ENCODE measurements around the gene DMBT1. TPM values are rescaled to one million over a fixed set of nuclear protein-coding genes. Genes with fewer than 3 reads are reported as not detected.
A peak's percentile ranks its signal among the peaks of the same experiment; 100 is the strongest.

The DMBT1 gene
- total RNA-seq, 3 donors from 2014 or later, result 37.2 to 2,543 (median 408) TPM

GRCh38 chr10:122526892-122527291, 33.7 kb upstream of the DMBT1 start:
- ATAC-seq, result no peak
- no peak for DNase-seq
- Histone ChIP-seq H3K4me1 (ENCODE audit: low read depth) (peaks cover 3% of the 10 kb centered on the region), H3K9me3 (no peaks in the 10 kb centered on the region), H3K4me3 (no peak overlapping the region), H3K36me3 (ENCODE audit: low read depth) (no peaks in the 10 kb centered on the region)
- TF ChIP-seq CTCF (IDR thresholded peaks at IDR 0.05), result no peak
- intact Hi-C loops (cut with DNase I, micrococcal nuclease), result loop anchor here in 1 of 2 donors (5.0 kb wide), 1 partner anchor 40 kb away; no protein-coding TSS in a partner anchor

GRCh38 chr10:122530177-122530576, 30.4 kb upstream of the DMBT1 start:
- Histone ChIP-seq H3K4me3 (no peak overlapping the region), H3K9me3 (no peaks in the 10 kb centered on the region), H3K4me1 (ENCODE audit: low read depth) (peaks cover 14% of the 10 kb centered on the region), H3K36me3 (ENCODE audit: low read depth) (no peaks in the 10 kb centered on the region)
- TF ChIP-seq CTCF (IDR thresholded peaks at IDR 0.05), result no peak
- DNase-seq (no peak), ATAC-seq (no peak)
- intact Hi-C loops (cut with DNase I, micrococcal nuclease), result no loop called here

- no peak for DNase-seq
- no peak for TF ChIP-seq CTCF (IDR thresholded peaks at IDR 0.05)
These were observed 29.3 kb upstream of the DMBT1 start for GRCh38 chr10:122531261-122531660.

GRCh38 chr10:122531939-122532338, 28.6 kb upstream of the DMBT1 start:
- no peaks in the 10 kb centered on the region for H3K9me3 ChIP-seq
- ATAC-seq (peak; percentile 66), DNase-seq (peak in 1 of 3 donors; percentile 51)
- intact Hi-C loops (cut with DNase I, micrococcal nuclease), result no loop called here
- peaks cover 14% of the 10 kb centered on the region for H3K4me1 ChIP-seq (ENCODE audit: low read depth)
- TF ChIP-seq CTCF (IDR thresholded peaks at IDR 0.05), result no peak
- H3K4me3 ChIP-seq, result no peak overlapping the region
- no peaks in the 10 kb centered on the region for H3K36me3 ChIP-seq (ENCODE audit: low read depth)

More at GRCh38 chr10:122531261-122531660, 29.3 kb upstream of the DMBT1 start:
- Histone ChIP-seq H3K4me3 (no peak overlapping the region), H3K9me3 (no peaks in the 10 kb centered on the region), H3K36me3 (ENCODE audit: low read depth) (no peaks in the 10 kb centered on the region), H3K4me1 (ENCODE audit: low read depth) (peaks cover 14% of the 10 kb centered on the region)
- intact Hi-C loops (cut with DNase I, micrococcal nuclease), result no loop called here
- ATAC-seq, result no peak

- H3K9me3 ChIP-seq, result no peaks in the 10 kb centered on the region
- ATAC-seq (peak; percentile 90), DNase-seq (no peak)
- intact Hi-C loops (cut with DNase I, micrococcal nuclease), result no loop called here
- TF ChIP-seq CTCF (IDR thresholded peaks at IDR 0.05), result no peak
- H3K4me1 ChIP-seq (ENCODE audit: low read depth), result peaks cover 14% of the 10 kb centered on the region
- no peaks in the 10 kb centered on the region for H3K36me3 ChIP-seq (ENCODE audit: low read depth)
- H3K4me3 ChIP-seq, result no peak overlapping the region
These were observed 27.8 kb upstream of the DMBT1 start for GRCh38 chr10:122532601-122533296.
